Sigmoid colon (tissue), 4 donors: Measurements from ENCODE around the gene RBFOX1.

ENCODE experiments used
- POLR2A ChIP-seq, 2 donors: fragments of 450-650 bp; IDR thresholded peaks; one replicate each; pipeline ENCODE4 v1.6.1; 2016; ENCODE audit warnings: antibody characterized with exemption in 2 of 2, mild to moderate bottlenecking in 2 of 2, moderate library complexity in 2 of 2
- POLR2AphosphoS5 ChIP-seq, 4 donors: sonication (generic); formaldehyde crosslinking; IDR thresholded peaks; one replicate each; pipeline ENCODE4 v1.6.1; 2017; ENCODE audit warnings: antibody characterized with exemption in 4 of 4
- TF ChIP-seq, protein P1 (sequence below), 4 experiments: fragments of 450-650 bp in 3 of 4; fragments of 200-600 bp in 1 of 4; IDR thresholded peaks; one replicate each; pipeline ENCODE4 v1.5.1; 2016 to 2019; ENCODE audit warnings: antibody characterized with exemption in 4 of 4, mild to moderate bottlenecking in 3 of 4, moderate library complexity in 2 of 4

- TF ChIP-seq POLR2A (IDR thresholded peaks at IDR 0.05) (no peak), POLR2AphosphoS5 (IDR thresholded peaks at IDR 0.05) (no peak)
- TF ChIP-seq, protein P1, sequence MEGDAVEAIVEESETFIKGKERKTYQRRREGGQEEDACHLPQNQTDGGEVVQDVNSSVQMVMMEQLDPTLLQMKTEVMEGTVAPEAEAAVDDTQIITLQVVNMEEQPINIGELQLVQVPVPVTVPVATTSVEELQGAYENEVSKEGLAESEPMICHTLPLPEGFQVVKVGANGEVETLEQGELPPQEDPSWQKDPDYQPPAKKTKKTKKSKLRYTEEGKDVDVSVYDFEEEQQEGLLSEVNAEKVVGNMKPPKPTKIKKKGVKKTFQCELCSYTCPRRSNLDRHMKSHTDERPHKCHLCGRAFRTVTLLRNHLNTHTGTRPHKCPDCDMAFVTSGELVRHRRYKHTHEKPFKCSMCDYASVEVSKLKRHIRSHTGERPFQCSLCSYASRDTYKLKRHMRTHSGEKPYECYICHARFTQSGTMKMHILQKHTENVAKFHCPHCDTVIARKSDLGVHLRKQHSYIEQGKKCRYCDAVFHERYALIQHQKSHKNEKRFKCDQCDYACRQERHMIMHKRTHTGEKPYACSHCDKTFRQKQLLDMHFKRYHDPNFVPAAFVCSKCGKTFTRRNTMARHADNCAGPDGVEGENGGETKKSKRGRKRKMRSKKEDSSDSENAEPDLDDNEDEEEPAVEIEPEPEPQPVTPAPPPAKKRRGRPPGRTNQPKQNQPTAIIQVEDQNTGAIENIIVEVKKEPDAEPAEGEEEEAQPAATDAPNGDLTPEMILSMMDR (IDR thresholded peaks at IDR 0.05), result no peak
These were observed 311.5 kb downstream of the RBFOX1 start for GRCh38 chr16:7644176-7644575.
